ENCODE results near the gene MACROH2A1.

DNA sequence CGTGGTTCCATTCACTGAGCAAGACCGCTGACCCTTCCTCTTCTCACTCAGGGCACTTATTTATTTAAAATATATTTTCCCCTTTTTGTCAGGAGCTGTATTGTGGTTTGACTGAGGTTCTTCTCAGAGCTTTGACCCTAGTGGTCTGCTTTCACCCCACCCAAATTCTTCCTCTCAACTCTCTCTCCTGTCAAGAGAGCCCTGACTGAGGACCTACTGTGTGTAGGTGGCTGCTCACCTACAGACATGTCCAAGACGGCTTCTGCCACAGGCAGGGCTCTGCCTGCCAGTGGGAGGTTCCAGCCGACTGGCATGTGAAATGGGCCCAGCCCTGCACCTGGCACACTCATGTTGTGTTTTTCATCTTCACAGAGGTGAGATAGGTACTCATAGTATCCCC, 42.9 kb upstream of the MACROH2A1 start:
- TF ChIP-seq, protein P1, sequence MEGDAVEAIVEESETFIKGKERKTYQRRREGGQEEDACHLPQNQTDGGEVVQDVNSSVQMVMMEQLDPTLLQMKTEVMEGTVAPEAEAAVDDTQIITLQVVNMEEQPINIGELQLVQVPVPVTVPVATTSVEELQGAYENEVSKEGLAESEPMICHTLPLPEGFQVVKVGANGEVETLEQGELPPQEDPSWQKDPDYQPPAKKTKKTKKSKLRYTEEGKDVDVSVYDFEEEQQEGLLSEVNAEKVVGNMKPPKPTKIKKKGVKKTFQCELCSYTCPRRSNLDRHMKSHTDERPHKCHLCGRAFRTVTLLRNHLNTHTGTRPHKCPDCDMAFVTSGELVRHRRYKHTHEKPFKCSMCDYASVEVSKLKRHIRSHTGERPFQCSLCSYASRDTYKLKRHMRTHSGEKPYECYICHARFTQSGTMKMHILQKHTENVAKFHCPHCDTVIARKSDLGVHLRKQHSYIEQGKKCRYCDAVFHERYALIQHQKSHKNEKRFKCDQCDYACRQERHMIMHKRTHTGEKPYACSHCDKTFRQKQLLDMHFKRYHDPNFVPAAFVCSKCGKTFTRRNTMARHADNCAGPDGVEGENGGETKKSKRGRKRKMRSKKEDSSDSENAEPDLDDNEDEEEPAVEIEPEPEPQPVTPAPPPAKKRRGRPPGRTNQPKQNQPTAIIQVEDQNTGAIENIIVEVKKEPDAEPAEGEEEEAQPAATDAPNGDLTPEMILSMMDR (IDR thresholded peaks at IDR 0.05; ENCODE audit: low read depth, low read length), result no peak
- no peak for TF ChIP-seq EZH2phosphoT487 (IDR thresholded peaks at IDR 0.05; ENCODE audit: low read depth)

Data from OCI-LY3 (cell line).